ENCODE measurements around the gene RAB22A.

The RAB22A gene

GRCh38 chr20:58308680-58309527, 611 bp upstream of the RAB22A start:
- no peak for TF ChIP-seq FOXP2 (optimal IDR thresholded peaks at IDR 0.05; ENCODE audit: borderline replicate concordance, extremely low read depth, extremely low read length, insufficient read depth)
- no peak; the same call in none of the 2 replicates for TF ChIP-seq POLR2AphosphoS5 (IDR thresholded peaks at IDR 0.05; ENCODE audit: low read depth, low read length)
- TF ChIP-seq, protein P1, sequence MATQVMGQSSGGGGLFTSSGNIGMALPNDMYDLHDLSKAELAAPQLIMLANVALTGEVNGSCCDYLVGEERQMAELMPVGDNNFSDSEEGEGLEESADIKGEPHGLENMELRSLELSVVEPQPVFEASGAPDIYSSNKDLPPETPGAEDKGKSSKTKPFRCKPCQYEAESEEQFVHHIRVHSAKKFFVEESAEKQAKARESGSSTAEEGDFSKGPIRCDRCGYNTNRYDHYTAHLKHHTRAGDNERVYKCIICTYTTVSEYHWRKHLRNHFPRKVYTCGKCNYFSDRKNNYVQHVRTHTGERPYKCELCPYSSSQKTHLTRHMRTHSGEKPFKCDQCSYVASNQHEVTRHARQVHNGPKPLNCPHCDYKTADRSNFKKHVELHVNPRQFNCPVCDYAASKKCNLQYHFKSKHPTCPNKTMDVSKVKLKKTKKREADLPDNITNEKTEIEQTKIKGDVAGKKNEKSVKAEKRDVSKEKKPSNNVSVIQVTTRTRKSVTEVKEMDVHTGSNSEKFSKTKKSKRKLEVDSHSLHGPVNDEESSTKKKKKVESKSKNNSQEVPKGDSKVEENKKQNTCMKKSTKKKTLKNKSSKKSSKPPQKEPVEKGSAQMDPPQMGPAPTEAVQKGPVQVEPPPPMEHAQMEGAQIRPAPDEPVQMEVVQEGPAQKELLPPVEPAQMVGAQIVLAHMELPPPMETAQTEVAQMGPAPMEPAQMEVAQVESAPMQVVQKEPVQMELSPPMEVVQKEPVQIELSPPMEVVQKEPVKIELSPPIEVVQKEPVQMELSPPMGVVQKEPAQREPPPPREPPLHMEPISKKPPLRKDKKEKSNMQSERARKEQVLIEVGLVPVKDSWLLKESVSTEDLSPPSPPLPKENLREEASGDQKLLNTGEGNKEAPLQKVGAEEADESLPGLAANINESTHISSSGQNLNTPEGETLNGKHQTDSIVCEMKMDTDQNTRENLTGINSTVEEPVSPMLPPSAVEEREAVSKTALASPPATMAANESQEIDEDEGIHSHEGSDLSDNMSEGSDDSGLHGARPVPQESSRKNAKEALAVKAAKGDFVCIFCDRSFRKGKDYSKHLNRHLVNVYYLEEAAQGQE (IDR thresholded peaks at IDR 0.05; ENCODE audit: insufficient read depth in 1 of 2, low read depth in 2 of 2, low read length in 2 of 2) = no peak
- TF ChIP-seq TAF1 (IDR thresholded peaks at IDR 0.05; ENCODE audit: borderline replicate concordance, insufficient read depth, low read length) = peak; percentile 44; the same call in 1 of the 2 replicates
- TF ChIP-seq SIN3A (IDR thresholded peaks at IDR 0.05; ENCODE audit: borderline replicate concordance, insufficient read depth, low read length) = 0 out of 2 replicates have a peak, but pooled peaks have one; percentile 12

GRCh38 chr20:58310291-58310782, 822 bp downstream of the RAB22A start:
- TF ChIP-seq, protein P1 (IDR thresholded peaks at IDR 0.05; ENCODE audit: insufficient read depth in 1 of 2, low read depth in 2 of 2, low read length in 2 of 2) = no peak
- no peak for TF ChIP-seq SIN3A (IDR thresholded peaks at IDR 0.05; ENCODE audit: borderline replicate concordance, insufficient read depth, low read length)
- no peak for TF ChIP-seq FOXP2 (optimal IDR thresholded peaks at IDR 0.05; ENCODE audit: borderline replicate concordance, extremely low read depth, extremely low read length, insufficient read depth)
- TF ChIP-seq POLR2AphosphoS5 (IDR thresholded peaks at IDR 0.05; ENCODE audit: low read depth, low read length) = no peak
- TF ChIP-seq TAF1 (IDR thresholded peaks at IDR 0.05; ENCODE audit: borderline replicate concordance, insufficient read depth, low read length) = no peak

DNA sequence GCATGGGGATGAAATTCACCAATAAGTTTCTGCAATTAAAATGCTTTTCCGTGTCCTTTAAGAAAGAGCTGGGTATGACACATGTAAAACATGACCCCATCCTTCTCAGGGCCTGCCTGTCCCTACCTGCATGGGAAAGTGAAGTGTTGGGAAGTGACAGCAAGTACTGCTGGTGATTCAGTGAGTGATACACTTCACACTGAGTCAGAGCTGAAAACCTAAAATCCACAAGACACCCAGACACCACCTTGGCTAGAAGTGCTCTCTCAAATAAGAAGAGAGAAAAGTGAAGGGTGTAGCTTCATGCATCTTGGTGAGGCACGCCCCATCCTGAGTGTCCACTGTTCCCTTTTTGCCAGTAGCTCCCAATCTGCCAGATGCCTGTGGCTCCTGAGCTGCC, 3.3 kb downstream of the RAB22A start:
- TF ChIP-seq, protein P1 (IDR thresholded peaks at IDR 0.05; ENCODE audit: insufficient read depth in 1 of 2, low read depth in 2 of 2, low read length in 2 of 2) = no peak
- TF ChIP-seq POLR2AphosphoS5 (IDR thresholded peaks at IDR 0.05; ENCODE audit: low read depth, low read length) = no peak
- TF ChIP-seq SIN3A (IDR thresholded peaks at IDR 0.05; ENCODE audit: borderline replicate concordance, insufficient read depth, low read length) = no peak

- TF ChIP-seq TAF1 (IDR thresholded peaks at IDR 0.05; ENCODE audit: borderline replicate concordance, insufficient read depth, low read length) (no peak), SIN3A (IDR thresholded peaks at IDR 0.05; ENCODE audit: borderline replicate concordance, insufficient read depth, low read length) (no peak)
- TF ChIP-seq, protein P1 (IDR thresholded peaks at IDR 0.05; ENCODE audit: insufficient read depth in 1 of 2, low read depth in 2 of 2, low read length in 2 of 2) = no peak
Observed at GRCh38 chr20:58313396-58313795, 3.9 kb downstream of the RAB22A start.
